Daoy (cell line): ENCODE data around the gene ZNF2. TPM values are rescaled to one million over a fixed set of nuclear protein-coding genes. Genes with fewer than 3 reads are reported as not detected.

ENCODE experiments used
- DNase-seq: peaks from one replicate; pipeline ENCODE4 v3.0.0-alpha.2; 2015; ENCODE audit warnings: low read depth
- total RNA-seq: library from RNA; depleted of rRNA; stranded (reverse); fragments of >200 nt; shearing (Covaris generic); gene quantifications from 2 replicates; pipeline ENCODE4 v1.2.3, GENCODE V29; 2014; rRNA removed

ZNF2 gene
- total RNA-seq: 3.4 and 4.3 TPM in 2 replicates

- peak; percentile 97 for DNase-seq
Measured at GRCh38 chr2:95165371-95166064, at the start of gene ZNF2. Gene ZNF2 (plus strand): TSS chr2:95165809. CDS start chr2:95176227, 10,418 bp downstream.

GRCh38 chr2:95121093-95121406 lies 44.6 kb upstream of the ZNF2 start:
- no peak for DNase-seq

- peak; percentile 82 for DNase-seq
Measured at GRCh38 chr2:95121407-95122196, 44.0 kb upstream of the ZNF2 start, which contains the start of gene MRPS5. Gene MRPS5 (minus strand): TSS chr2:95121808. CDS start chr2:95121791, 17 bp downstream.

GRCh38 chr2:95122197-95122551 lies 43.4 kb upstream of the ZNF2 start:
- no peak for DNase-seq

- no peak for DNase-seq
Measured at GRCh38 chr2:95138702-95139101, 26.9 kb upstream of the ZNF2 start.

- DNase-seq: no peak
Measured at GRCh38 chr2:95143838-95144237, 21.8 kb upstream of the ZNF2 start.

- no peak for DNase-seq
Measured at GRCh38 chr2:95149397-95149984, 16.1 kb upstream of the ZNF2 start.

- peak; percentile 3 for DNase-seq
Measured at GRCh38 chr2:95158441-95158840, 7.2 kb upstream of the ZNF2 start.

- peak; percentile 62 for DNase-seq
Measured at GRCh38 chr2:95158891-95159619, 6.6 kb upstream of the ZNF2 start.

- peak; percentile 73 for DNase-seq
Measured at GRCh38 chr2:95159690-95160449, 5.7 kb upstream of the ZNF2 start, which contains the start of gene ZNF514. Gene ZNF514 (minus strand): TSS chr2:95159848. CDS start chr2:95153253, 6,595 bp downstream.

- no peak for DNase-seq
Measured at GRCh38 chr2:95165030-95165370, 609 bp upstream of the ZNF2 start.

GRCh38 chr2:95166065-95166763 lies 605 bp downstream of the ZNF2 start:
- no peak for DNase-seq

- DNase-seq: no peak
Measured at GRCh38 chr2:95171902-95172301, 6.3 kb downstream of the ZNF2 start.

GRCh38 chr2:95174031-95174542 lies 8.5 kb downstream of the ZNF2 start:
- DNase-seq: no peak

- no peak for DNase-seq
Measured at GRCh38 chr2:95179451-95179850, 13.8 kb downstream of the ZNF2 start.

- DNase-seq: no peak
Measured at GRCh38 chr2:95181774-95182173, 16.2 kb downstream of the ZNF2 start.

- no peak for DNase-seq
Measured at GRCh38 chr2:95185197-95185596, 19.6 kb downstream of the ZNF2 start.

GRCh38 chr2:95185973-95186372 lies 20.4 kb downstream of the ZNF2 start:
- no peak for DNase-seq

GRCh38 chr2:95192956-95193355 lies 27.3 kb downstream of the ZNF2 start:
- peak; percentile 25 for DNase-seq

GRCh38 chr2:95203911-95204310 lies 38.3 kb downstream of the ZNF2 start:
- no peak for DNase-seq

- DNase-seq: no peak
Measured at GRCh38 chr2:95204396-95204795, 38.8 kb downstream of the ZNF2 start.
